Measurements from ENCODE around the gene MAP7D1.

MAP7D1 gene

DNA sequence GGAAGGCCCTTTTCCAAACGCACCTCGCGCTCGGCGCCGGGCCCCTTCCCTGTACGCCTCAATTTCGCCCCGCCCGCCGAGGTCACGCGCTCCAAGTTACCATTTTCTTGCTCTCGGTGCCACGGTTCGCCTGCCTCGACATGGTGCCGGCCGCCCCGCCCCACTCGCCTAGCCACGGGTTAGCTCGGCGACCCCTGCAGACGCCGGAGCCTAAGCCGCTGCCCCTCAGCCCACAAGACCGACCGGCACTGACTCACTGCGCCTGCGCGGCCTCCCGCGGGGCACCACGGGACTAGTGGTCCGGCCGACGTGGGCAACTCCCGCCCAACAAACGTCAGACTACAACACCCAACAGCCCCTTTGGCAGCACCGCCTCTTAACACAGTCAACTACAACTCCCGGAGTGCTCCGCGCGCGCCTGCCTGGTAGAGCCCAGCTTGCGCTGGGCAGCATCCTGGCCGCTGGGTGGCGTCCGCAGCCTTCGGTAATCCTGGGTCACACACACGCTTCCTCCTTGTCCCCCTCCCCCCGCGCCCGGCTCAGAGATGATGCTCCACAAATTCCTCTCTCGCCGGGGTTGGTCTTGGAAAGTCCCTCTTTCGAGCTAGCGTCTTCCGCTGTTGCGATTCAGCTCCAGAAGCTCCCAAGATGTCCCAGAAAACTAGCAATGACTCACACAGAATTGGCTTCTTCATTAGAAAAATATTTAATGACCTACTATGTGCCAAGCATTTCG lies 6.6 kb upstream of the MAP7D1 start, which contains the start of gene TRAPPC3:
Gene TRAPPC3 (minus strand): TSS at position 250 of the 736 bp plus-strand sequence. CDS start 108 bp downstream, at position 142.
- H4K20me1 ChIP-seq (ENCODE audit: insufficient read depth, low read length) = no peaks in the 10 kb centered on the region
- H3K9ac ChIP-seq (ENCODE audit: low read length) = peak within 1 kb of the TSS; percentile 80
- no peaks in the 10 kb centered on the region for H3K9me3 ChIP-seq (ENCODE audit: insufficient read depth, low read length)
- H3K36me3 ChIP-seq (replicated peaks; ENCODE audit: low read depth, low read length) = peaks cover 3% of the 10 kb centered on the region
- peak within 1 kb of the TSS; percentile 65 for H3K27ac ChIP-seq (ENCODE audit: low read length)
- peaks cover 29% of the 10 kb centered on the region for H3K4me1 ChIP-seq (ENCODE audit: low read length)
- H3K27me3 ChIP-seq (ENCODE audit: low read depth, low read length) = no peaks in the 10 kb centered on the region
- peaks cover 37% of the 10 kb centered on the region for H3K79me2 ChIP-seq (ENCODE audit: low read length)
- TF ChIP-seq EZH2phosphoT487 (IDR thresholded peaks at IDR 0.05; ENCODE audit: low read depth) = no peak
- TF ChIP-seq, protein P1, sequence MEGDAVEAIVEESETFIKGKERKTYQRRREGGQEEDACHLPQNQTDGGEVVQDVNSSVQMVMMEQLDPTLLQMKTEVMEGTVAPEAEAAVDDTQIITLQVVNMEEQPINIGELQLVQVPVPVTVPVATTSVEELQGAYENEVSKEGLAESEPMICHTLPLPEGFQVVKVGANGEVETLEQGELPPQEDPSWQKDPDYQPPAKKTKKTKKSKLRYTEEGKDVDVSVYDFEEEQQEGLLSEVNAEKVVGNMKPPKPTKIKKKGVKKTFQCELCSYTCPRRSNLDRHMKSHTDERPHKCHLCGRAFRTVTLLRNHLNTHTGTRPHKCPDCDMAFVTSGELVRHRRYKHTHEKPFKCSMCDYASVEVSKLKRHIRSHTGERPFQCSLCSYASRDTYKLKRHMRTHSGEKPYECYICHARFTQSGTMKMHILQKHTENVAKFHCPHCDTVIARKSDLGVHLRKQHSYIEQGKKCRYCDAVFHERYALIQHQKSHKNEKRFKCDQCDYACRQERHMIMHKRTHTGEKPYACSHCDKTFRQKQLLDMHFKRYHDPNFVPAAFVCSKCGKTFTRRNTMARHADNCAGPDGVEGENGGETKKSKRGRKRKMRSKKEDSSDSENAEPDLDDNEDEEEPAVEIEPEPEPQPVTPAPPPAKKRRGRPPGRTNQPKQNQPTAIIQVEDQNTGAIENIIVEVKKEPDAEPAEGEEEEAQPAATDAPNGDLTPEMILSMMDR (IDR thresholded peaks at IDR 0.05; ENCODE audit: low read depth, low read length) = peak; percentile 84
- H3K4me3 ChIP-seq (ENCODE audit: low read length) = peak within 1 kb of the TSS; percentile 92
- peak within 1 kb of the TSS; percentile 62 for H2AFZ ChIP-seq (ENCODE audit: low read depth, low read length)
- H3K4me2 ChIP-seq (ENCODE audit: low read length) = peak within 1 kb of the TSS; percentile 93

DNA sequence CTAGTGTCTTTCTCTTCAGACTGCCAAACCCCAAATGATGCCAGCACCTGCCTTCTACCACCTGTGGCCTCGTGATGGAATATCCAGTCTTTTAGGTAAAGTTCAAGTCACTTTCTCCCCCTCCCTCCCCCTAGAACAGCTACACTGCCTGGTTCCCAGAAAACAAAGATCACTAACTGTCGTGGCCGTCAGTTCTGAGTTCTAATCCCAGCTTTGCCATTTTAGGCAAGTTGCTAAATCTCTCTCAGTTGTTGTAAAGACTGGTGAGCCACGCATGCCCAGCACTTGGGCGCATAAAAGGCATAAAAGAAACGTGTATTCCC lies 6.0 kb upstream of the MAP7D1 start:
- Histone ChIP-seq H3K9ac (ENCODE audit: low read length) (peak overlapping the region; percentile 62), H3K79me2 (ENCODE audit: low read length) (peaks cover 33% of the 10 kb centered on the region), H3K27ac (ENCODE audit: low read length) (peak overlapping the region; percentile 65), H4K20me1 (ENCODE audit: insufficient read depth, low read length) (no peaks in the 10 kb centered on the region), H3K4me3 (ENCODE audit: low read length) (peak overlapping the region; percentile 74), H3K27me3 (ENCODE audit: low read depth, low read length) (no peaks in the 10 kb centered on the region), H3K4me1 (ENCODE audit: low read length) (peaks cover 33% of the 10 kb centered on the region), H3K9me3 (ENCODE audit: insufficient read depth, low read length) (no peaks in the 10 kb centered on the region), H3K36me3 (replicated peaks; ENCODE audit: low read depth, low read length) (peaks cover 3% of the 10 kb centered on the region), H3K4me2 (ENCODE audit: low read length) (peak overlapping the region; percentile 81), H2AFZ (ENCODE audit: low read depth, low read length) (peak overlapping the region; percentile 62)
- no peak for TF ChIP-seq EZH2phosphoT487 (IDR thresholded peaks at IDR 0.05; ENCODE audit: low read depth)
- TF ChIP-seq, protein P1 (IDR thresholded peaks at IDR 0.05; ENCODE audit: low read depth, low read length) = no peak

DNA sequence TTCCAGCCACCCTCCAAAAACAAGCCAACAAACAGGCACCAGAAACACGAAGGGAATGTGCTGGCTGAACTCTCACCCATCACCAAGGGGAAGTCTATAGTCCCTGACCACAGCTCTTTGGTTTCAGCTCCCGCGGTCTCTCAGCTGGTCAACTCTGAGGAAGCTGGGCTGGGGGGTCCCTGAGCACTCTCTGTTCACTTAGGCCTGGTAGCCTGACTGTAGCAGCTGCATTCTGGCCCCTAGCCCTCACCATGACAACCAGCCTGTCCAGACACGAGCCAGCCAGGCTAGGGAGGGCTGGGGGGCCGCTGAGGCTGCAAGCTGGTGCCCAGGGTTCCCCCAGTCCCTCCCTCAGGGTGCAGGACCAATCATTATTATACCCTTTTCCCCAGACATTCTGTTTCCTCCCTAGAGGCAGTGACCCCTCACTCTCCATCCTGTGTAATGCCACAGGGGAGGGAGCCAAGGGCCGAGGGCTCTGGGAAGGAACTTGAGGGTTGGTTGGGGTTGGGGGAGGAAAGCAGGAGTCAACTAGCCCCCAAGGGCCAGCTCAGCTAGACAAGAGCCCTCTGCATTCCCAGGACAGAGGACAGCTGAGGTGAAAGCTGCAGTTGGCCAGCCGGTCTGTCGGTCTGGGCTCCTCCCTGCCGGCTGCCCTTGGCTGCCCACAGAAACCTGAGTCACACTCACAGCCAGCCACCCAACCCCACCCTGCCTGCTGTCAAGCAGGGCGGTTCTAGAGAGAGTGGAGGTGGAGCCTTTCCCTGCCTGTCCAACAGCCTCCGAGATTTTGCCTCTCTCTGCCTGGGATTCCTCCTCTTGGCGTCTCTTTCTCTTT lies 5.4 kb upstream of the MAP7D1 start:
- Histone ChIP-seq H3K4me1 (ENCODE audit: low read length) (peaks cover 36% of the 10 kb centered on the region), H3K9ac (ENCODE audit: low read length) (peak overlapping the region; percentile 62), H3K4me3 (ENCODE audit: low read length) (peak overlapping the region; percentile 74), H2AFZ (ENCODE audit: low read depth, low read length) (peak overlapping the region; percentile 62), H3K79me2 (ENCODE audit: low read length) (peaks cover 35% of the 10 kb centered on the region), H4K20me1 (ENCODE audit: insufficient read depth, low read length) (no peaks in the 10 kb centered on the region), H3K27me3 (ENCODE audit: low read depth, low read length) (no peaks in the 10 kb centered on the region), H3K9me3 (ENCODE audit: insufficient read depth, low read length) (no peaks in the 10 kb centered on the region), H3K27ac (ENCODE audit: low read length) (peak overlapping the region; percentile 65), H3K4me2 (ENCODE audit: low read length) (peak overlapping the region; percentile 81), H3K36me3 (replicated peaks; ENCODE audit: low read depth, low read length) (peaks cover 3% of the 10 kb centered on the region)
- TF ChIP-seq EZH2phosphoT487 (IDR thresholded peaks at IDR 0.05; ENCODE audit: low read depth) = no peak
- TF ChIP-seq, protein P1 (IDR thresholded peaks at IDR 0.05; ENCODE audit: low read depth, low read length) = no peak

Measured in OCI-LY3 (cell line).